MM.1S (cell line): Measurements from ENCODE around the gene RAB11FIP4.

Experiments used
- DNase-seq: peaks from one replicate; pipeline ENCODE4 v3.0.0-alpha.2; 2015
- H2AFZ ChIP-seq: fragments of 300-600 bp; sonication (generic); 2 replicates; pipeline ENCODE4 v1.6.0; 2016; ENCODE audit warnings: antibody characterized with exemption, low read length
- H3F3A ChIP-seq: fragments of 300-600 bp; sonication (generic); 2 replicates; pipeline ENCODE4 v1.6.1; 2016; ENCODE audit warnings: mild to moderate bottlenecking, antibody characterized with exemption, low read length, moderate library complexity, mixed read lengths; ENCODE audit not compliant: insufficient read depth
- H3K27ac ChIP-seq: fragments of 300-600 bp; sonication (generic); 2 replicates; pipeline ENCODE4 v1.5.1; 2016; ENCODE audit warnings: mild to moderate bottlenecking, low read length
- H3K27me3 ChIP-seq: fragments of 300-600 bp; sonication (generic); replicated peaks from 2 replicates; pipeline ENCODE4 v1.6.0; 2016; ENCODE audit warnings: low read length; ENCODE audit not compliant: insufficient read depth
- H3K36me3 ChIP-seq: fragments of 300-600 bp; sonication (generic); replicated peaks from 2 replicates; pipeline ENCODE4 v1.6.1; 2016; ENCODE audit warnings: mild to moderate bottlenecking, low read length, mixed read lengths; ENCODE audit not compliant: insufficient read depth
- H3K4me1 ChIP-seq: fragments of 300-600 bp; sonication (generic); 2 replicates; pipeline ENCODE4 v1.6.1; 2016; ENCODE audit warnings: low read length, mixed read lengths
- H3K4me2 ChIP-seq: fragments of 300-600 bp; sonication (generic); 2 replicates; pipeline ENCODE4 v1.6.0; 2016; ENCODE audit warnings: low read depth, low read length
- H3K4me3 ChIP-seq: fragments of 300-600 bp; sonication (generic); 2 replicates; pipeline ENCODE4 v1.5.1; 2016; ENCODE audit warnings: low read length, mixed read lengths
- H3K79me2 ChIP-seq: fragments of 300-600 bp; sonication (generic); 2 replicates; pipeline ENCODE4 v1.6.1; 2016; ENCODE audit warnings: mixed run types, low read length, mixed read lengths
- H3K9ac ChIP-seq: fragments of 300-600 bp; sonication (generic); 2 replicates; pipeline ENCODE4 v1.6.1; 2016; ENCODE audit warnings: low read length, mixed read lengths
- H3K9me2 ChIP-seq: fragments of 300-600 bp; sonication (generic); replicated peaks from 2 replicates; pipeline ENCODE4 v1.6.1; 2016; ENCODE audit warnings: mild to moderate bottlenecking, low read length, mixed read lengths; ENCODE audit not compliant: insufficient read depth
- H3K9me3 ChIP-seq: fragments of 300-600 bp; sonication (generic); replicated peaks from 2 replicates; pipeline ENCODE4 v1.6.1; 2016; ENCODE audit warnings: mild to moderate bottlenecking, low read length, mixed read lengths; ENCODE audit not compliant: insufficient read depth
- H4K20me1 ChIP-seq: fragments of 300-600 bp; sonication (generic); 2 replicates; pipeline ENCODE4 v1.6.1; 2016; ENCODE audit warnings: mild to moderate bottlenecking, low read length, moderate library complexity, mixed read lengths; ENCODE audit not compliant: insufficient read depth
- CTCF ChIP-seq: fragments of 300-600 bp; sonication (generic); IDR thresholded peaks from 2 replicates; pipeline ENCODE4 v1.5.1; 2016; ENCODE audit warnings: antibody characterized with exemption, low read length, mixed read lengths
- EZH2 ChIP-seq: fragments of 300-600 bp; sonication (generic); optimal IDR thresholded peaks from 2 replicates; pipeline ENCODE3; 2017; ENCODE audit warnings: low read depth, mild to moderate bottlenecking, antibody characterized with exemption, low read length, mixed read lengths
- EZH2phosphoT487 ChIP-seq: fragments of 300-600 bp; sonication (generic); IDR thresholded peaks from 2 replicates; pipeline ENCODE4 v1.6.1; 2018; ENCODE audit warnings: antibody characterized with exemption, low read length

RAB11FIP4 gene

GRCh38 chr17:31510308-31511194 lies 119.1 kb downstream of the RAB11FIP4 start:
- no peak overlapping the region for H3K9ac ChIP-seq
- no peaks in the 10 kb centered on the region for H3K27me3 ChIP-seq
- no peaks in the 10 kb centered on the region for H3K9me2 ChIP-seq
- peaks cover 26% of the 10 kb centered on the region for H3K79me2 ChIP-seq
- no peak overlapping the region for H3K4me3 ChIP-seq
- H3K27ac ChIP-seq: no peak overlapping the region
- H4K20me1 ChIP-seq: no peaks in the 10 kb centered on the region
- peaks cover 17% of the 10 kb centered on the region for H3F3A ChIP-seq
- H3K9me3 ChIP-seq: no peaks in the 10 kb centered on the region
- DNase-seq: no peak
- no peaks in the 10 kb centered on the region for H3K36me3 ChIP-seq
- H2AFZ ChIP-seq: no peak overlapping the region
- no peak for TF ChIP-seq EZH2
- TF ChIP-seq EZH2phosphoT487: no peak
- no peak overlapping the region for H3K4me2 ChIP-seq
- peaks cover 18% of the 10 kb centered on the region for H3K4me1 ChIP-seq

- Histone ChIP-seq H3K36me3 (no peaks in the 10 kb centered on the region), H3K4me3 (no peak overlapping the region), H3K9me2 (no peaks in the 10 kb centered on the region), H3K27ac (no peak overlapping the region), H3K4me2 (no peak overlapping the region), H3K9ac (no peak overlapping the region), H3K79me2 (peaks cover 24% of the 10 kb centered on the region), H3K27me3 (no peaks in the 10 kb centered on the region), H3K9me3 (no peaks in the 10 kb centered on the region), H3F3A (peaks cover 17% of the 10 kb centered on the region), H4K20me1 (no peaks in the 10 kb centered on the region), H2AFZ (no peak overlapping the region), H3K4me1 (peaks cover 18% of the 10 kb centered on the region)
- DNase-seq: no peak
- TF ChIP-seq EZH2 (no peak), EZH2phosphoT487 (no peak), CTCF (no peak)
Observed at GRCh38 chr17:31511195-31511578, 119.7 kb downstream of the RAB11FIP4 start.

DNA sequence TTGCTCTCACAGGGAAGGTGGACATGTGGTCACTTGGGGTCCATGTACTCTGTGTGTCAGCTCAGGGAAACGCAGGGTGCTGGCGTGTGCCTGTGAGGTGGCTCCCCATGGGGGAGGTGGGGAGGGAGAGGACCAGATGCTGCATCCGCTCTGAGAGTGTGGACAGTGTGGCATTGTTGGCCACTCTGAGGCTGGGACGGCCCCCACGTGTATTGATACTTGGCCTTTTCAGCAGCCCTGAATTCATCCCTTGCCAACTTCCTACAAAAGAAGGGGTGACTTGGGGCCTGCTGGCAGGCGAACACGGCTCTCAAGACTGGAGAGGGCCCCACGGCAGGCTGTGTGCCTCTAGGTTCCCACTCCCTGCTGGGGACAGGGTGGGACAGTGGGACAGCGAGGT lies 120.1 kb downstream of the RAB11FIP4 start:
- H3F3A ChIP-seq: peaks cover 17% of the 10 kb centered on the region
- H3K27me3 ChIP-seq: no peaks in the 10 kb centered on the region
- peaks cover 18% of the 10 kb centered on the region for H3K4me1 ChIP-seq
- no peaks in the 10 kb centered on the region for H4K20me1 ChIP-seq
- no peak overlapping the region for H3K4me2 ChIP-seq
- no peak overlapping the region for H3K27ac ChIP-seq
- H3K36me3 ChIP-seq: no peaks in the 10 kb centered on the region
- DNase-seq: no peak
- no peak overlapping the region for H2AFZ ChIP-seq
- H3K79me2 ChIP-seq: peaks cover 20% of the 10 kb centered on the region
- H3K9ac ChIP-seq: no peak overlapping the region
- no peaks in the 10 kb centered on the region for H3K9me2 ChIP-seq
- no peak overlapping the region for H3K4me3 ChIP-seq
- no peaks in the 10 kb centered on the region for H3K9me3 ChIP-seq
- TF ChIP-seq EZH2 (no peak), CTCF (no peak)

GRCh38 chr17:31512104-31512740 lies 120.7 kb downstream of the RAB11FIP4 start:
- no peaks in the 10 kb centered on the region for H3K27me3 ChIP-seq
- no peak overlapping the region for H2AFZ ChIP-seq
- peaks cover 20% of the 10 kb centered on the region for H3K79me2 ChIP-seq
- H3F3A ChIP-seq: peaks cover 17% of the 10 kb centered on the region
- H3K9ac ChIP-seq: no peak overlapping the region
- H3K4me2 ChIP-seq: no peak overlapping the region
- no peak overlapping the region for H3K27ac ChIP-seq
- no peaks in the 10 kb centered on the region for H4K20me1 ChIP-seq
- DNase-seq: no peak
- no peak overlapping the region for H3K4me3 ChIP-seq
- no peaks in the 10 kb centered on the region for H3K9me3 ChIP-seq
- no peaks in the 10 kb centered on the region for H3K36me3 ChIP-seq
- H3K4me1 ChIP-seq: peaks cover 18% of the 10 kb centered on the region
- TF ChIP-seq EZH2 (no peak), EZH2phosphoT487 (no peak), CTCF (no peak)
- H3K9me2 ChIP-seq: no peaks in the 10 kb centered on the region
